Measurements from ENCODE around the gene PDHB.

PDHB gene

GRCh38 chr3:58403513-58404109, 30.0 kb downstream of the PDHB start:
- no peak for DNase-seq (ENCODE audit: low read depth in 2 of 2)

DNA sequence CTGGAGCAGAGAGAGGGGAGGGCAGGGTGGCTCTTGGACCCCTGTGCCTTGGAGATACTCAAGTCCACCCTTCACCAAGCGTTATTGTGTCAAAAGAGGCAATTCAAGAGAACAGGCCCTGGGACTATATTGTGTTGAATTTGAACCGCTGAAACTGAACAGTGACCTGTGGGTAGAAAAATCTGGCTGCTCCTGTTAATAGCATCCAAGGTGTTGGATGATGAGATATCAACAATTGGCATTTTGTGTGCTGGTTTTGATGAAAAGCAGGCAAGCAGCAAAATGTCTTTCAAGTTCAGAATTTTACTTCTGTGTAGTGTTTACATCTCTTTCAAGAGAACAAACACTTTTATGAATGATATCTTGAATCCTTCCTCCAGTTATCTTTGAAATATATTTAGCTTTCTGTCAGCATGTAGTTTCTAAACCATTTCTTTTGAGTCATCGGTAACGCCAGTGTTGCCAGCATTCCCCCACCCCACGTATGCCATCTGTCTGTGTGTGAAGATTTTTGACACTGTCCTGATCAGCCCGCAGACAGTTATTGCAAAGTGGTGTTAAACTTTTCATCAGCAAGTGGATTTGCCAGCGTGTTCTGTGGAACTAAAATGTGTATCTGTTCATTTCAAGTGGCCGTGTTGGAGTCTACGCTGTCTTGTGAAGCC, 34.8 kb downstream of the PDHB start:
- no peak for DNase-seq (ENCODE audit: low read depth in 2 of 2)

DNA sequence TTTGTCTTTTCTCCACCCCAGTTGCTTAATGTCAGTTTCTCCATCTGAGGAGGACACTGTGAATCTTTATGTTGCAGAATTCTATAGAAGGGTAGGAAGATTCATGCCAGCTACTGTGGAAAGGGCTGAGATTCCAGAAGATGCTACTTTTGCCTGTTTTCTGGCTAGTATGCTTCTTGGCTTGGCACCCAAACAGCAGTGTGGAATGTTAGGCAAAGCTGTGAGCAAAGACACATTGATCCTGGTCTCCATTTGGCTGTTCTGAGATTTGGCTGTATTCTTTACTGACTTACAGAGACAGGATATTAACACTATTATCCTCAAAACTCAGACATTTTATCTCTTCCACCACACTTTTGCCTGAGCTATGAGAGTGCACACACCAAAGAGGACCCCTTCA, 39.3 kb downstream of the PDHB start:
- DNase-seq (ENCODE audit: low read depth in 2 of 2): no peak

DNA sequence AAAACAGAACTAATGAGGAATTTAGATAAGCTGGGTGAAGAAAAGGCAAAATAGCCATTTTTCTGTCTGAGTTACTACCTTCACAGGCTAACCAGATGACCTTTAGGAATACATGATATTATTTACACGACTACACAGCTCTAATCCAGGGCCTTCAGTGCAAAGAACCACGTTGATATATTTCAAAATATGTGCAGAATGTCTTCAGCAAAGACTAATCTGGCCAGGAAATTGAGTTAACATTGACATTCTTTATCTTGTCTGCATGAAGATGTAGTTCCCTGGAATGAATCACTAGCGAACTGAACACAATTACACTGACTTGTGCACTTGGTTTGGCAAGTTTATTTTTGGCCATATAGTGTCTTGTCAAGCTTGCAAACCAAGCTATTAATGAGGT, 41.5 kb downstream of the PDHB start:
- DNase-seq (ENCODE audit: low read depth in 2 of 2): no peak

- DNase-seq (ENCODE audit: low read depth in 2 of 2): no peak
Measured at GRCh38 chr3:58391156-58391865, 42.3 kb downstream of the PDHB start.

- DNase-seq (ENCODE audit: low read depth in 2 of 2): no peak
Measured at GRCh38 chr3:58388550-58389091, 45.0 kb downstream of the PDHB start.

DNA sequence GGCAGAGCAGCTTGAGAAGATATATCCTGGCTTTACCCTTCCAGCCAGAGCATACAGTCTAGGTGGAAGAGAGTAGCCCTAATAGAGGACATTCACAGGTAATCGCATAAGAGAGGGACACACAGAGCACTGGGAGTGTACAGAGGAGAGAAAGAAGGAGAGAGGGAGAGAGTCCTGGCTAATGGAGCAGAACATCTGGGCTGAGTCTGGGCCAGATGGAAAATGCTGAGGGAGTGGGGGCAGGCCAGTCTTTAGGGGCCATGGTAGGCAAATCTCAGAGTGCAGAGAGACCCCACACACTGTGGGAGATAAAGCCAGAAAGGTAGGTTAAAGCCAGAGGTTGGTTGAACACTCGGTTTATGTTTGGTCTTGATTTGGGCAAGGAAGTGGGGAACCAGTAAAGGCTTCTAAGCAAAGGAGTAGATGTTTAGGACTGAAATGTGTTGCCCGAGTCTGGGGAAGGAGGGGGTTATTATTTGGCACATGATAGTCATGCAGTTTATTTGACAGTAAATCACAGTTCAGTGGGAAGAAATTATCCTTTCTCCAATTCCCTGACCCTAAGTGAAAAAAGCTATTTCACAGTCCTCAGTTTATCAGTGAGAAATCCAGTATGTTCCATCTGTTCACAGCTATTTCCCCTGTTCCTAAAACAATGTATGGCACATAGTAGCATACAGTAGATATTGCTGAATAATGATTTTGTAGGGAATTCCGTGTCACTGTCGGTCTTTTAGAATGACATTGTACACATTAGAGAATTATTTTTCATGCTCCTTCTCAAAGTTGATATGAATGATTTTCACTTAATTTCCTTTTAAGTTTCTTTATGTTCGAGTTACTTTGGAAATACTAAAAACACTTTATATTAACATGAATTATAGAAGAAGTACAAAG, 45.7 kb downstream of the PDHB start:
- DNase-seq (ENCODE audit: low read depth in 2 of 2): no peak

GRCh38 chr3:58386626-58387365, 46.8 kb downstream of the PDHB start:
- DNase-seq (ENCODE audit: low read depth in 2 of 2): no peak

- DNase-seq (ENCODE audit: low read depth in 2 of 2): no peak
Measured at GRCh38 chr3:58384381-58385090, 49.1 kb downstream of the PDHB start.

DNA sequence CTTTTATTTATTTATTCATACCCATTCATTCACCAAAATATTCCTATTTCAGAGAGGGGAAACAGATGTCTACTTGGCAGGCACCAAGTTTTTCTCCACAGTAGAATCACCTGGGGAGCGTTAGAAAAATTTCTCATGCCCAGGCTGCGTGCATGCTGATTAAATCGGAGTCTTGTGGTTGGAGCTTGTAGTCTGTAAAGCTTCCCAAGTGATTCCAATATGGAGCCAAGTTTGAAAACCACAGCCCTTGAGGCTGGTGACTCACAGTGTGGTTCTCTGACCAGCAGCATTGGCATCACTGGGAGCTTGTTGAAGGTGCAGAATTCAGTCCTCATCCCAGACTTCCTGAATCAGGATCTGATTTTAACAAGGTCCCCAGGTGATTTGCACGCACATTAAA, 49.7 kb downstream of the PDHB start:
- no peak for DNase-seq (ENCODE audit: low read depth in 2 of 2)

DNA sequence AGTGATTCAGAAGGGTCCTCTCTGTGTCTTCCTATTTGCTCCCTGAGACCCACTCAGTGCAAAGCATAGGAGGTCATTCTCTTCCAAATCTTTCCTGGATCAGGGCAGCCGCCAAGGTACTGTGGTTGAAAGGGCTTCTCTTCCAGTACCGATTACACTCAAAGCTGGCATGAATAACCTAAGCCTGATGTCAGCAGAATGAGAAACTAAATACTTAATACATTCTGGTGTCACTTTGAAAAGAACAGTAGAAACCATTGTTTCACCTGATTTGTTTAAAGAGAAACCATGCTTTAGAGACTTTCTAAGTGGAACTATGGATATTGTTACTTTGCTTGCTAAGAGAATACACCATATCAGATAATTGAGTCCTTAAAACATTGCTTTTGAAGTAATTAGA, 50.2 kb downstream of the PDHB start:
- no peak for DNase-seq (ENCODE audit: low read depth in 2 of 2)

DNA sequence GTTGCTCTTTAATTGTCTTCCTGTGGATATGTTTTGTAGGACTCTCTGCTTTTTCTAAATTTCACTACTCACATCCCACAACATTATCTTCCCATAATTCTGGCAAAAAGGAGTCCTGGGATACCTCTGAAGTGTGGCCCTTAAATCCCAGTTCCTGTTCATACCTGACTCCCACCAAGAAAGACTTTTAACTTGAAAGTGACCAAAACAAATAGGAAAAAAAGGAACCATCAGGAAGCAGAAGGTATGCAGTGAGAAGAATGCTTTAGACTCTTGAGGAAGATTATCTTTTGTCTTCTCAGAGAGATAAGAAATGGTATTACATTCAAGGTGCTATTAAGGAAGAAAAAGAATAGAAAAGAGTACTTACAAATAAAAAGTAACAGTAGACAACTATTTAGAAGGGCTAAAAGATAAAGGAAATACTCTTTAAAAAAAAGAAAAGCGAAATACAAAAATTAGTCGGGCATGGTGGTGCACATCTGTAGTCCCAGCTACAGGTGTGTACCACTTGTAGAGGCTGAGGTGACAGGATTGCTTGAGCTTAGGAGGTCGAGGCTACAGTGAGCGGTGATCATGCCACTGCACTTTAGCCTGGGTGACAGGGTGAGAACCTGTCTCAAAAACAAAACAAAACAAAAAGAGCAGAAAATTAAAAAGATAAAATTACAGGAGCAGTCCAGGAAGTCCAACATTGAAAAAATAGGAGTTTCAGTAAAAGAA, 54.1 kb downstream of the PDHB start:
- DNase-seq (ENCODE audit: low read depth in 2 of 2): no peak

GRCh38 chr3:58377750-58378149, 55.9 kb downstream of the PDHB start:
- DNase-seq (ENCODE audit: low read depth in 2 of 2): no peak
